Left ventricle myocardium inferior (tissue), 1 donor: Measurements from ENCODE around the gene IGSF21. TPM values are rescaled to one million over a fixed set of nuclear protein-coding genes. Genes with fewer than 3 reads are reported as not detected.

Experiments used
- DNase-seq: peaks from one replicate; pipeline ENCODE4 v3.0.0-alpha.2; 2020
- H3K27ac ChIP-seq: fragments of 200-600 bp; replicated peaks from 2 replicates; pipeline ENCODE4 v1.8.0; 2021
- H3K27me3 ChIP-seq: fragments of 200-600 bp; 2 replicates; pipeline ENCODE4 v1.8.0; 2021; ENCODE audit warnings: low read depth
- H3K36me3 ChIP-seq: fragments of 200-600 bp; 2 replicates; pipeline ENCODE4 v1.8.0; 2021
- H3K4me1 ChIP-seq: fragments of 200-600 bp; 2 replicates; pipeline ENCODE4 v1.8.0; 2021
- H3K4me3 ChIP-seq: fragments of 200-600 bp; 2 replicates; pipeline ENCODE4 v1.8.0; 2021; ENCODE audit warnings: mild to moderate bottlenecking, moderate library complexity
- H3K9me3 ChIP-seq: fragments of 200-600 bp; replicated peaks from 2 replicates; pipeline ENCODE4 v1.8.0; 2021
- CTCF ChIP-seq: fragments of 200-600 bp; IDR thresholded peaks from 2 replicates; pipeline ENCODE4 v1.8.0; 2021; ENCODE audit warnings: antibody characterized with exemption, mild to moderate bottlenecking, borderline replicate concordance
- intact Hi-C: fragments of 100-400 bp; cut with micrococcal nuclease; formaldehyde crosslinking; loops from one replicate; pipeline ENCODE4 v1.11.0; 2022
- total RNA-seq: library from RNA; stranded (reverse); fragmentation: NEBNext Ultra II Directional; extraction: Animal tissue kit (Norgen Biotek cat#: 25700); gene quantifications from one replicate; pipeline ENCODE4 v1.2.1, GENCODE V29; 2021
- donor health status: DM: no; HTN: yes; CAD: no; lungs with severe emphysema.

IGSF21 gene
- total RNA-seq, 1 donor from 2014 or later, result 0.47 TPM

- Histone ChIP-seq H3K27me3 (peaks cover 99% of the 10 kb centered on the region), H3K36me3 (no peaks in the 10 kb centered on the region), H3K4me3 (no peak overlapping the region), H3K27ac (no peak overlapping the region), H3K9me3 (no peaks in the 10 kb centered on the region), H3K4me1 (no peaks in the 10 kb centered on the region)
- intact Hi-C loops, result no loop called here
- no peak for TF ChIP-seq CTCF
- DNase-seq, result no peak
These were observed 155.1 kb downstream of the IGSF21 start for GRCh38 chr1:18262726-18263125.

GRCh38 chr1:18263547-18264120, 156.0 kb downstream of the IGSF21 start:
- DNase-seq, result no peak
- TF ChIP-seq CTCF, result no peak
- Histone ChIP-seq H3K36me3 (no peaks in the 10 kb centered on the region), H3K4me1 (no peaks in the 10 kb centered on the region), H3K27ac (no peak overlapping the region), H3K27me3 (peaks cover 99% of the 10 kb centered on the region), H3K4me3 (no peak overlapping the region), H3K9me3 (no peaks in the 10 kb centered on the region)
- intact Hi-C loops, result no loop called here

GRCh38 chr1:18264450-18265039, 156.9 kb downstream of the IGSF21 start:
- no peak overlapping the region for H3K27ac ChIP-seq
- no peak for DNase-seq
- H3K9me3 ChIP-seq, result no peaks in the 10 kb centered on the region
- no peak overlapping the region for H3K4me3 ChIP-seq
- H3K4me1 ChIP-seq, result no peaks in the 10 kb centered on the region
- intact Hi-C loops, result no loop called here
- peaks cover 99% of the 10 kb centered on the region for H3K27me3 ChIP-seq
- no peak for TF ChIP-seq CTCF
- no peaks in the 10 kb centered on the region for H3K36me3 ChIP-seq

DNA sequence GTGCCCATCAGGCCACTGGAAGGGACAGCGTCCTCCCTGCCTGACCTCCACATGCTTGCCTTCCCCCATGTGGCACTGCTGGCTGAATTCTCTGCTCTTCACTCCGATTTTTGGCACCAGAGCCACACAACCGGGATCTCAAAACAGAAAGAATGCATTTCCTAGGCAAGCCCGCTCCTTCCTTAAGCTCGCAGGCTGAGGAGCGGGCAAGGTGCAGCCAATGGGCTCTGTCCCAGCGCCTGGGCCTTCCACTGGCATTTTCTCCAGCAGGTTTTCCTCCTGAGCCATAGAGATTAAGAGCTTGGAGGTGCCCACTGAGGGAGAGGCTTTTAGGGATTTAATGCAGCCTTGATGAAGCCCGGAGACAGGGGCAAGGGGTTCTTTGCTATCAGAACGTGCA, 158.0 kb downstream of the IGSF21 start:
- H3K27me3 ChIP-seq, result peaks cover 99% of the 10 kb centered on the region
- intact Hi-C loops, result no loop called here
- no peaks in the 10 kb centered on the region for H3K9me3 ChIP-seq
- no peaks in the 10 kb centered on the region for H3K36me3 ChIP-seq
- H3K27ac ChIP-seq, result no peak overlapping the region
- no peak overlapping the region for H3K4me3 ChIP-seq
- DNase-seq, result no peak
- H3K4me1 ChIP-seq, result no peaks in the 10 kb centered on the region
- TF ChIP-seq CTCF, result no peak

- Histone ChIP-seq H3K9me3 (no peaks in the 10 kb centered on the region), H3K36me3 (no peaks in the 10 kb centered on the region), H3K27me3 (peaks cover 99% of the 10 kb centered on the region), H3K4me1 (no peaks in the 10 kb centered on the region), H3K27ac (no peak overlapping the region), H3K4me3 (no peak overlapping the region)
- TF ChIP-seq CTCF, result no peak
- intact Hi-C loops, result no loop called here
- DNase-seq, result no peak
These were observed 158.8 kb downstream of the IGSF21 start for GRCh38 chr1:18266391-18266790.
